Measurements from ENCODE around the gene WIPI1. TPM values are rescaled to one million over a fixed set of nuclear protein-coding genes. Genes with fewer than 3 reads are reported as not detected.
A peak's percentile ranks its signal among the peaks of the same experiment; 100 is the strongest.

Gene WIPI1
- total and polyA plus RNA-seq, 2 of the 13 experiments (the other 11 are each of a cell fraction or from before 2014, with no cell fraction given), result 29.4 to 141 TPM

- no peak for TF ChIP-seq SOX6 (IDR thresholded peaks at IDR 0.05)
- TF ChIP-seq SOX6 (CRISPR knock-in tag; IDR thresholded peaks at IDR 0.05), result peak; percentile 65
- 0 out of 2 replicates have a peak, but pooled peaks have one; percentile 31 for TF ChIP-seq ZBTB43 (CRISPR knock-in tag; conservative IDR thresholded peaks at IDR 0.05)
- TF ChIP-seq KLF11 (CRISPR knock-in tag; IDR thresholded peaks at IDR 0.05), result peak; percentile 57; the same call in 1 of the 2 replicates
- TF ChIP-seq ZSCAN5A (CRISPR knock-in tag; IDR thresholded peaks at IDR 0.05; ENCODE audit: borderline replicate concordance), result no peak
- no peak for TF ChIP-seq KAT7 (CRISPR knock-in tag; IDR thresholded peaks at IDR 0.05; ENCODE audit: borderline replicate concordance)
- peak; percentile 96 for TF ChIP-seq MED1 (CRISPR knock-in tag; IDR thresholded peaks at IDR 0.05)
- no peak for TF ChIP-seq MAF1 (CRISPR knock-in tag; IDR thresholded peaks at IDR 0.05; ENCODE audit: borderline replicate concordance)
- TF ChIP-seq ZNF776 (CRISPR knock-in tag; IDR thresholded peaks at IDR 0.05), result no peak
- TF ChIP-seq ZNF878 (CRISPR knock-in tag; IDR thresholded peaks at IDR 0.05), result peak; percentile 45; the same call in 1 of the 2 replicates
- 0 out of 2 replicates have a peak, but pooled peaks have one; percentile 19 for TF ChIP-seq SALL2 (CRISPR knock-in tag; IDR thresholded peaks at IDR 0.05)
- peak; percentile 50; the same call in 1 of the 2 replicates for TF ChIP-seq ZNF281 (CRISPR knock-in tag; IDR thresholded peaks at IDR 0.05; ENCODE audit: borderline replicate concordance)
- peak; percentile 63 for TF ChIP-seq TEAD3 (CRISPR knock-in tag; optimal IDR thresholded peaks at IDR 0.05; ENCODE audit: borderline replicate concordance)
- no peak for TF ChIP-seq ZNF530 (CRISPR knock-in tag; IDR thresholded peaks at IDR 0.05; ENCODE audit: low read depth)
- TF ChIP-seq ZNF607 (CRISPR knock-in tag; IDR thresholded peaks at IDR 0.05; ENCODE audit: borderline replicate concordance), result 0 out of 2 replicates have a peak, but pooled peaks have one; percentile 34
- TF ChIP-seq ZNF574 (CRISPR knock-in tag; IDR thresholded peaks at IDR 0.05), result 0 out of 2 replicates have a peak, but pooled peaks have one; percentile 17
- peak; percentile 34; the same call in 1 of the 2 replicates for TF ChIP-seq ZSCAN22 (CRISPR knock-in tag; IDR thresholded peaks at IDR 0.05)
- 0 out of 2 replicates have a peak, but pooled peaks have one; percentile 20 for TF ChIP-seq ZNF570 (CRISPR knock-in tag; IDR thresholded peaks at IDR 0.05; ENCODE audit: borderline replicate concordance)
- TF ChIP-seq WIZ (CRISPR knock-in tag; IDR thresholded peaks at IDR 0.05), result no peak
- peak; percentile 54; the same call in 1 of the 2 replicates for TF ChIP-seq FOSL2 (CRISPR knock-in tag; IDR thresholded peaks at IDR 0.05)
- no peak for TF ChIP-seq ZKSCAN8 (CRISPR knock-in tag; IDR thresholded peaks at IDR 0.05; ENCODE audit: borderline replicate concordance)
Observed at GRCh38 chr17:68379692-68380677, 77.3 kb downstream of the WIPI1 start (continued).

Data from HepG2 (cell line).